ENCODE measurements around the gene BRAP.
A peak's percentile ranks its signal among the peaks of the same experiment; 100 is the strongest.
"Not testable (repeated sequence)": the region's sequence is repeated elsewhere in the genome, so short reads cannot be mapped to it uniquely, and the experiment has no call there.

The BRAP gene

DNA sequence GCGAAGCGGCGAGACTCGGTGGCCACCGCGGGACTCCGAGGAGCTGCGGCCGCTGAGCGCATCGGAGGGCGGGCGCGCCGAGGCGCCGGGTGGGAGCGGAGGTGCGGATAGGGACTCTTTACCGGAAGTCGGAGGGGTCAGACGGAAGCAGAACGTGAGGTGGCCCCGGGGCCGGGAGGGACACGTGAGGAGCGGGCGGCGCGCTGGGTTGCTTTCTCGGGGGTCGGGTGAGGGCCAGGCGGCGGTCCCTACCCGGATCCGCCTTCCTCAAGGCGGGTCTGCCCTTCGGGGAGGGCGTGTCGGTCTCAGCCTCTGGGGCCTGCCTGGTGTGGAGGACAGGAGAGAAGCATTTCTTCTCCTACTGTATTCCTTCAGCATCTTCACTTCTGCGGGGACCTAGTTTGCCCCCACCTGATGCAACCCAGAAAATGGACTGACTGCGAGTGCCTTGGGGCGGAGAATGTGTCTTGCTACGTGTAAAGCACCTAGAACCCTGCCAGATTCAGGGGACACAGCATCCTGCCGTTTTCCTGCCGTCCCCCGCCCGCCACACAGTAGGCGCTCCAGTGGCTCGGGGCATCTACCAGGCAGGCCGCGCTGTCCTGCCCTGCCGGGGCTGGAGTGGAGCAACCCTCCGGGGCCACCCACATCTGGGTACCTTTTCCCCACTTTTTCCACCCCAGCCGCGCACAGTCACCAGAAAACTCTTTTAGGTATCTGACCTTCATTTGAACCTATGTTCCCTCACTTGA lies 86.1 kb downstream of the BRAP start:
- DNase-seq (ENCODE audit: low spot score), result peak; percentile 94

DNA sequence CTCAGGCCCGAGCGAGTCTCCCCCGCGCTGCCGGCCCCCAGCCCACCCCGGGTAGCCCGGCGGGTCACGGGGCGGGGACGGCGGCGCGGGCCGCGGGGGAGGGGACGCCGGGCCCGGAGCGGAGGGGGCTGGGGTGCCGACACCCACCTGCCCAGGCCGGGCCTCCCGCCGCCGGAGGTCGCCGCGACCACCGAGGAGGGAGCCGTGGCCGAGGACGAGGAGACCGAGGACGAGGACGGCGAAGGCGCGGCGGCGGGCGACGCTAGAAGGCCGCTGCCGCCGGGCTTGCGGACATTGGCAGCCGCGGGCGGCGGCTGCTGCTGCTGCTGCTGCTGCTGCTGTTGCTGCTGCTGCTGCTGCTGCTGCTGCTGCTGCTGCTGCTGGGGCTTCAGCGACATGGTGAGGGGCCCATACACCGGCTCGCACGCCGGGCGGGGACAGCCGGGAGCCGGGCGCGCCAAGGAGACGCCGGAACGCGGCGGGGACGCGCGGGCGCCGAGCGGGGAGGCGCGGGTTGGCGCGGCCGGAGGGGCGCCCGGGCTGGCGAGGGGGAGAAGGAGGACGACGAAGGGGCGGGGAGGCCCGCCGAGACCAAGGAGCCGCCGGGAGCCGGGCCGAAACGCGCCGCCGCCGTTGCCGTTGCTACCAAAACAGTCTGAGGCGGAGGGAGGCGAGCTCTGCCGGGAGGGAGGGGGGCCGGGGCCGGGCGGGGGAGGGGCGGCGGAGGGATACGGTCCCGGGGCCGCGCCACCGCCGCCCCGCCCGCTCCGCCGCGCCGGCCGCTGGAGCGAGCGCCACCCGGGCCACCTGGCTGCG lies 86.9 kb downstream of the BRAP start, which contains the start of gene ATXN2:
Gene ATXN2 (minus strand): TSS at position 679 of the 816 bp plus-strand sequence. CDS start 281 bp downstream, at position 398.
- Histone ChIP-seq H3K27ac (peak within 1 kb of the TSS; percentile 89 to 99), H3K4me3 (peak within 1 kb of the TSS; percentile 92)
- DNase-seq (ENCODE audit: low spot score), result peak; percentile 76
- no peak for TF ChIP-seq CTCF (IDR thresholded peaks at IDR 0.05)

More for the DNA sequence above, 86.1 kb downstream of the BRAP start:
- no peak for TF ChIP-seq CTCF (IDR thresholded peaks at IDR 0.05)
- H3K27ac ChIP-seq, result peak overlapping the region; percentile 89 to 99
- peak overlapping the region; percentile 92 for H3K4me3 ChIP-seq

DNA sequence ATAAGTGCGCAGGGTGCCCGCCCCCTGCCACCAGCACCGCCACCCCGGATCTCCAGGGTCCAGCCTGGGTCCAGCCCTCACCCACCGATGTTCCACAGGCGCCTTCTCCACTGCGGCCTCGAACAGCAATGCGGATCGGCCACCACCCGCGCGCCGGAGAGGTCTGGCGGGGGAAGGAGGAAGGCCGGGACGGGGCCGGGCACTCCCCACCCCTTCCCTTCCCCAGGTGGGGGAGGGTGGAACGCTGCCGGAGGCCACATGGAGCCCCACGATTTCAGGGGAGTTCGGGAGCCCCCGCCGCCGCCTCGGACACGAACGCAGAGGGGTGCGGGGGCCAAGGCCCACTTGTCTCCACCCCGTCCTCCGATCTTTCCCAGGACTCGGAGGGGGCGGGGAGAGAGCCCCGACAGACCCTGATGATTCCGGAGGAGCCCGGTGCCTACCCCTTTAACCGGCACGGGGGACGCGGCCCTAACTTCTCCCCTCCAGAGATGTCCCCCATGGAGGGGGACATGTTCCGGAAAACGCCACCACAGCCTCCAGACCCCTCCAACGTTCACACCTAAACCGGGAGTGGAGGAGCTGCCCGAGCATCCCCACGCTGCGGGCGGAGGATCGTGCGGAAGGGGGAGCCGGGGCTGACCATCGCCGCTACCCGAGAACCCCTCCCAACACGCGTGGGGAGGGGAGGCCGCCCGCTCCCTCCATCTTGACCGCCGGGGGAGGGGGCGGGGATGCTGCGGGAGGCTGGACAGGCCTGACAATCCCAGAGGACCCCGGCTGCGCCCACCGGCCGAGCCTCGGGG lies 87.7 kb downstream of the BRAP start:
- DNase-seq (ENCODE audit: low spot score), result peak; percentile 75
- no peak for TF ChIP-seq CTCF (IDR thresholded peaks at IDR 0.05)
- H3K4me3 ChIP-seq, result peak overlapping the region; percentile 92
- H3K27ac ChIP-seq, result peak overlapping the region; percentile 89 to 99

- H3K4me3 ChIP-seq, result peak overlapping the region; percentile 92
- DNase-seq (ENCODE audit: low spot score), result peak; percentile 78
- no peak for TF ChIP-seq CTCF (IDR thresholded peaks at IDR 0.05)
- peak overlapping the region; percentile 89 to 99 for H3K27ac ChIP-seq
These were observed 88.5 kb downstream of the BRAP start for GRCh38 chr12:111596985-111597830.

- DNase-seq (ENCODE audit: low spot score), result not testable (repeated sequence)
- Histone ChIP-seq H3K27ac (peak overlapping the region; percentile 33 to 36), H3K4me3 (peak overlapping the region; percentile 92)
These were observed 90.4 kb downstream of the BRAP start for GRCh38 chr12:111595341-111595835.
